ENCODE results near the gene APH1A. TPM values are rescaled to one million over a fixed set of nuclear protein-coding genes. Genes with fewer than 3 reads are reported as not detected.
"Not testable (repeated sequence)": the region's sequence is repeated elsewhere in the genome, so short reads cannot be mapped to it uniquely, and the experiment has no call there.

The APH1A gene
- total RNA-seq, 1 experiment from 2014 or later, result 193 TPM

DNA sequence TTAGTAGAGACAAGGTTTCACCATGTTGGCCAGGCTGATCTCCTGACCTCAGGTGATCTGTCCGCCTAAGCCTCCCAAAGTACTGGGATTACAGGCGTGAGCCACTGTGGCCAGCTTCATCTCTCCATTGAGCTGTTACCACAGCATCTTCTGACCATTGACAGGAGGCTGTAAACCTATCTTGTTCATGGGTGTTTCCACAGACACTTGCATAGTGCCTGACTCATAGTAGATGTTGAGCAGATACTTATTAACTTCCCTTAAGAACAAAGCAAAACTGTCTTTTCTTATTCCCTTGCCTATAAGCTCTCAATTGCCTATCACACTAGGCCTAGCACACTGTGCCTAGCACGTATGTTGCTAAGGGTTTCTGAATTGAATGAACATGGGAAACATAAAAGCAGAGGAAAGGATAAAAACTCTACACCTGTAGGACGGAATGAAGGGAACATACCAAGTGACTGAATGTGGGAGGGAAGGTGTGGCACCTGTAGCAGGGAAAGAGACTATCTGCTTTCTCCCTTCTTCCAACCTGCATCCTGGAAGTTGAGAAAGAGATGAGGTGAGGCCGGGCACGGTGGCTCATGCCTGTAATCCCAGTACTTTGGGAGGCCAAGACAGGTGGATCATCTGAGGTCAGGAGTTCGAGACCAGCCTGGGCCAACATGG lies 2.6 kb upstream of the APH1A start:
- DNase-seq (ENCODE audit: low spot score), result no peak
- in situ Hi-C loops (cut with HindIII; ENCODE audit: low sequenced_read_pairs), result no loop called here

DNA sequence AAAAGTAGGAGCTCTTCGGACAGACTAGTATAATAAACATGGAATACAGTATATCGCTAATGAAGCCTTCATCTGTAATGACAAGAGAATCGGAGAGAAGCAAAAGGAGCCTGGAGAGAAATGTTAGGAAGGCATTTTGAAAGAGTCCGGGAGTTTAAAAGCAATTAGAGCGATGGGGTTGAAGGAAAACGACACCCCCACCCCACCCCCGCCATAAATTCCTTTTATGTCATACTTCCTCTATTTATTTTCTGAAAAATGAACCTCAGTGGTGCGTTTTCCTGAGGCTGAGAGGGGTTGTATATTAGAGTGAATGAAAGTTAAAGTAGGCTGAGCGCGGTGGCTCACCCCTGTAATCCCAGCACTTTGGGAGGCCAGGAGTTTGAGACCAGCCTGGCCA lies 635 bp upstream of the APH1A start:
- in situ Hi-C loops (cut with HindIII; ENCODE audit: low sequenced_read_pairs), result no loop called here
- no peak for DNase-seq (ENCODE audit: low spot score)

DNA sequence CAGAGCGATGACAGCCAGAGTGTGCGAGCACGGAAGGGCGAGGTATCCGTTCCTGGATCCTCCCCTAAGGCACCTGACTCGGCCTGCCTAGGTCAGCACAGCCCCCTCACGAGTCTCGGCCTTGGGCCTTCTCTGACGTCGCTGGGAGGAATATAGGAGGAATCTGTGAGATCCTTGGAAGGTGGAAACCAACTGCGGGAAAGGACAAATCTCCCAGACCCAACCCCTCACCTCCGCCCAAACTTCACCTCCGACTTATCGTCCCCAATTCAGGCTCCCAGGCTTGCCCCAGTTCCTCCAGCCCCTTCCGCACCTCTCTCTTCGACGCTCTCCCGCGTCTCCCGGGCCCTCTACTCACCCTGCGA lies 494 bp downstream of the APH1A start:
- no peak for DNase-seq (ENCODE audit: low spot score)
- in situ Hi-C loops (cut with HindIII; ENCODE audit: low sequenced_read_pairs), result no loop called here

DNA sequence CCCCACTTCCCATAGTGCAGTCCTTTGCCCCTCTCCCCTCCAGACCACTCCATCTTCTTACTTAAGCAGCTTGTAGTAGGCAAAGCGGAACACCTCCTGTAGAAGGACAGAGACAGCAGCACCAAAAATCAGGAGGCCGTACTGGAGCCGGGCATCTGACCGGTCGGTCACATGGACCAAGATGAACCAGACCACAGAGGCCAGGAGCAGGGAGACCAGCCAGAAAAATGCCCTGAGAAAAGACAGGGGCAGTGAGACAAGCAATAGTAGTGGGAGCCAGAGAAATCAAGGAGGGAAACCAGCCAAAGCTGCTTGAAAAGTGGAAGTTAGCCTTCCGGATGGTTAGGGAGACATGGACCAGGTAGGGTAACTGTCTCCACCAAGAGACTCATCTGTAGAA lies 920 bp downstream of the APH1A start:
- DNase-seq (ENCODE audit: low spot score), result no peak
- in situ Hi-C loops (cut with HindIII; ENCODE audit: low sequenced_read_pairs), result no loop called here

DNA sequence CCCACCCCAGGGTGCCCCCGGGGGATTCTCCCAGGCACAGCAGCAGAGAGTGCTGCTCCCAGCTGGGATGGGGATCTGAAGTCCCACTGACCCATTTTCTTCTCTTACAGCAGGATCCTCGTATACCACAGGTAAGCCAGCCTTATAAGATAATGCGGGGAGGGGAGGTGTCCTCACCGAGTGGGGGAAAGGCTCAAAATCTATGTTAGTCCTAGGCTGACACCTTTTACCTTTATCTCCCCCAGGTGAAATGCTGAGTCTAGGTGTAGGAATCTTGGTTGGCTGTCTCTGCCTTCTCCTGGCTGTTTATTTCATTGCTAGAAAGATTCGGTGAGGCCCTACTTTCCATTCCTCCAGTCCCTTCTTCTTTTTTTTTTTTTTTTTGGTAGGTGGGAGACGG lies 5.3 kb downstream of the APH1A start:
- in situ Hi-C loops (cut with HindIII; ENCODE audit: low sequenced_read_pairs), result no loop called here
- DNase-seq (ENCODE audit: low spot score), result no peak

DNA sequence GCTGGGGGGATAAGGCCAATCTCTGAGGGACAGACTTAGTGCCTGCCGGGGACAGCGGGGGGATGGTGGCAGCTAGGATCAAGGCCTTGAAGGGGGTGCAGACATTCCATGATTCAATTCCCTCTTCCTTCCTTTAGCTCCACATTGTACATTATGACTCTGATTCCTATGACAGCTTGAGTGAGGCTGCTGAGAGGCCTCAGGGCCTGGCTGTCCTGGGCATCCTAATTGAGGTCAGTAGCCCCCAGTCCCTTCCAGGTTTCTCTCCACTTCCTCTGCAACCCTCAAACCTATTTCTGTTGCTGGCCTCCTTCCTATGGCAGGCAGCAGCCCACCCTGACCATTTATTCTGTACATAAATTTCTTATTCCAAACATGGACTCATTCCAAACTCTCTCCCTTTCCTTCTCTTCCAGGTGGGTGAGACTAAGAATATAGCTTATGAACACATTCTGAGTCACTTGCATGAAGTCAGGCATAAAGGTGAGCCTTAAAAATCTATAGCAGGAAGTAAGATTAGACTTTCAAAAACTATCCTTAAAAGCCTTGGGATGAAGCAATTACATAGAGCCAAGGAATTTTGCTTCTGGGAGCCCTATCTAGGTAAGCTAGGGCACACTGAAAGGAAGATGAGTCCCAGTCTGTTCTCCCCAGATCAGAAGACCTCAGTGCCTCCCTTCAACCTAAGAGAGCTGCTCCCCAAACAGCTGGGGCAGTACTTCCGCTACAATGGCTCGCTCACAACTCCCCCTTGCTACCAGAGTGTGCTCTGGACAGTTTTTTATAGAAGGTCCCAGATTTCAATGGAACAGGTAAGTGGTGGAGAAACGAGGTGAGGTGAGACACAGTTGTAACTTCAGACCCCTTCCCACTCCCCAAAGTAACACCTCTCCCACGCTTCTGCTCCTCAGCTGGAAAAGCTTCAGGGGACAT lies 6.2 kb downstream of the APH1A start:
- in situ Hi-C loops (cut with HindIII; ENCODE audit: low sequenced_read_pairs), result no loop called here
- DNase-seq (ENCODE audit: low spot score), result no peak

DNA sequence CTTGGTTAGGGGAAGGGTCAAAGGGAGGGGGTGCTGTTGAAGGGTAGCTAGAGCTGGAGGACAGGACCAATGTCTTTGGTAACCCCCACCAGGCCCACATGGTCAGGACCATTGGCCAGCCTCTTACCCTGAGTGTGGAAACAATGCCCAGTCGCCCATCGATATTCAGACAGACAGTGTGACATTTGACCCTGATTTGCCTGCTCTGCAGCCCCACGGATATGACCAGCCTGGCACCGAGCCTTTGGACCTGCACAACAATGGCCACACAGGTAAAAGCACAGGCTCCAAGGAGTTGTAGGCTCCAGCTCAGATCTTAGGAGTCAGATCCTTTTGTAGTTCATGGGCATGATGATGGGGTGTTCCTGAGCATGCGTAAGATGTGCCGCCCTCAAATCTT lies 7.4 kb downstream of the APH1A start:
- in situ Hi-C loops (cut with HindIII; ENCODE audit: low sequenced_read_pairs), result no loop called here
- no peak for DNase-seq (ENCODE audit: low spot score)

DNA sequence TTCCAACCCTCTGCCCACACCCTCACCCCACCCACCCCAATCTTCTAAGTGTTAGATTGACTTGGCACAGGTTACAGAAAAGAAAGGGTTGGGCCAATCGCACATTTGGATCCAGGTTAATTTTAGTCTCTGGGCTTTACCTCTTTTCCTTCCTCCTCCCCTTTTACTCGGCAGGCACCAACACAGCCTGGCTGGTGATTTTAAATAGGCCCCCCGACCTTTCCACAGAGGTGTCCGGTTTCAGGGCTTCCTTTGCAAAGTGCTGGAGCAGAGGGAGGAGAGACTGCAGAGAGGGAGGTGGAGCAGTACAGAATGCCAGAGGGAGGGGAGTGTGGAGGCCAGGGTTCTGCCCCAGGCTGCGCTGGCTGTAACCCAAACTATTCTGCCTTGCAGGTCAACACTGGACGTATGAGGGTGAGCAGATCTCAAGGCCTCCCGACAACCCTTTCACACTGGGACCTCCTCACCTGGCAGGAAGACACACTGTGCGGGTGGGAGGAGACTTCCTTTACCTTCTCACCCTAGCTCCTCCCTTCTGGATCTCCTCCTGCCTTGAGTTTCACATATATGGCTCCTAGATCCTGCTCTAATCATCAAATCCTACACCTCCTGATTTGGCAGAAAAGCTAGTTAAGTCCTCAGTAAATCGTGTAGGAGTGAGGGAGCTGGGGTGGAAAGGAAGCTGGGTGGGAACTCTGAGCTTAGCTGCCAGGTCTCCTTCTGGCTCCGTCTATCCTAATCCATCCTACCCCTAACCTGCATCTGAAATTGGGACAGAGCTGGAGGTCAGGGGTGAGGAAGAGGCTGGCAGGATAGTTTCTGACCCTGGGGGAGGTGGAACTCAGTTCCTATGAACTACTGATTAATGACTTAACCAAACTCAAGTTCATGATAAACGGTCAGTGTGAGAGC lies 8.8 kb downstream of the APH1A start:
- peak; percentile 45 for DNase-seq (ENCODE audit: low spot score)
- in situ Hi-C loops (cut with HindIII; ENCODE audit: low sequenced_read_pairs), result no loop called here

DNA sequence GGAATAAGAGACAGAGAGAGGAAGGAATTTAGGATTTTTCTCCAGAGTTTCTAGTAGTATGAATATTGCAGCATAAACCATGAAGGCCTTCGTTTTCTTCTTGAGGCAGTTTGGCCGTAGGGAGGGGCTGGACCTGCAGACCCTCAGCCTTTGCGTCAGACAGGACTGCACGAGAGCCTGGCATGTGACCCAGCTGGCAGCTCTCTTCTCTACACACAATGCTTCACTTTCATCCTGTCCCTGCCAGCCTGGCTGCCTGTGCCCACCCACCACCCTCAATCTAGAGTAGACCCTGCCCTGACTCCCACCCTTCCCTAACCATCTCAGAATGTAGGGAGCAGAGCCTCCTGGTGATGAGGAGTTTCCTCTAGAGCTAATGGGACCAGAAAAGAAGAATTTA lies 9.6 kb downstream of the APH1A start:
- DNase-seq (ENCODE audit: low spot score), result no peak
- in situ Hi-C loops (cut with HindIII; ENCODE audit: low sequenced_read_pairs), result no loop called here

DNA sequence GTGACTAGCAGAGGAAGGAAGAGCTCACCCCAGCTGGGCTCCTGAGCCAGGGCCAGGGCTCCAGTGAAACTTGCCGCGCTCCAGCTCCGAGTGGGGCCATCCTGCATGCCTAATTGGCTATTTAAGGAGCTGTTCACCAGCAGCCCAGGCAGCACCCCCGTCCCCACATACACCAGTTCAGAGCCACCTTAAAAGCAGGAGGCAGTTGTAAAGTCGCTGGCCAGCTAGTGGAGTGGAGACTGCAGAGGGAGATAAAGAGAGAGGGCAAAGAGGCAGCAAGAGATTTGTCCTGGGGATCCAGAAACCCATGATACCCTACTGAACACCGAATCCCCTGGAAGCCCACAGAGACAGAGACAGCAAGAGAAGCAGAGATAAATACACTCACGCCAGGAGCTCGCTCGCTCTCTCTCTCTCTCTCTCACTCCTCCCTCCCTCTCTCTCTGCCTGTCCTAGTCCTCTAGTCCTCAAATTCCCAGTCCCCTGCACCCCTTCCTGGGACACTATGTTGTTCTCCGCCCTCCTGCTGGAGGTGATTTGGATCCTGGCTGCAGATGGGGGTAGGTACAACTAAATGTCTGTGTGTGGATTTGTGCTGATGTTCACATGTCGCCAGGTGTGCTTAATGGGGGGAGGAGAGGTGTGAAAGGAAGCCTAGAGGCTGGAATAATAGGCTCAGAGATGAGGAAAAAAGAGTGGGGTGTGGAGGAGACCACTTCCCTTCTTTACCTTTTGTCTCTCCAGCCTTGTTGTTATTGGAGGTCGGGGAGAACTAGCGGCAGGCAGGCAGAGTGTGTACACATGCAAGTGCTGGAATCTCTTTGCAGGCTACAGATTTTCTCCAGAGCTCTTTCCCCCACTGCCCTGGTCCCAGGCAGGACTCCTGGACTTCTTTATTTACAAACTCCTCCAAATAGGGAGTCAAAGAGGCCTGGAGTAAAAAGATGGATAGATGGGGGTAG lies 10.9 kb downstream of the APH1A start, which contains the start of gene CA14:
CA14 (plus strand) TSS at position 151 of the 962 bp plus-strand sequence; CDS start at position 506, 355 bp downstream.
- in situ Hi-C loops (cut with HindIII; ENCODE audit: low sequenced_read_pairs), result no loop called here
- DNase-seq (ENCODE audit: low spot score), result peak; percentile 66

DNA sequence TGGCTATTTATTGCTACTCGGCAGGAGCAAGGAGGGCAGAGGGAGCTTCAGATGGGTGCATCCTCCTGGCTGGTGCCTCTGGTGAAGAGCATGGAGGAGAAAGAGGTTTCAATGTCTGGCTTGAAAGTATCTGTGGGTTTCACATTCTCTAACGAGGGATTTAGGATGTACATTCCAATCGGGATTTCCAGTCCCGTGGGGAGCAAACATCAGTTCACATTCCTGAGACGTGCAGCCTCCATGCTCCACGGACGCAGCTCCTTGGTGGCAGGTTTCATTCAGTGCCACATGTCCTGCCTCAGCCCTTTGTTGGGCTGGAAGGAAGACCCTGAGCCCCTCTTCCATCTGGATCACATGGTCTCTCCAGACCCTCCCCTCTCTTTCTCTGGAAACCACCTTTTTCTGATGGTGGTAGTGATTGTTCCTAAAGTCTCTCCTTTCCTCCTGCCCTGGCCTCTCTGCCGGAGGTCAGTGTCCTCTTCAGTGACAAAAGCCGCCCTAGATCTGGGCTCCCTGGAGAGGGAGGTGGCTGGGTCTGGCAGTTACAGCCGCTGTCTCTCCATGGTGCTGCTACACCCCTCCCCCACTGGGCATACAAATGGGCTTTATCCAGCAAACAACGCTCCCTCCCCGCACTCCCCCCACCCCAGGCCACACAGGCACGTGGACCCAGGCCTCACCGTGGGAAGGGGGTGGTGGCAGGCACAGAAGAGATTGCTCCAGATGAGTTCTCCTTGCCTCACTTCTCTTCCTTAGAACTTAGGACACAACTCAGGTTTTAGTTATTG lies 12.1 kb downstream of the APH1A start:
- in situ Hi-C loops (cut with HindIII; ENCODE audit: low sequenced_read_pairs), result no loop called here

DNA sequence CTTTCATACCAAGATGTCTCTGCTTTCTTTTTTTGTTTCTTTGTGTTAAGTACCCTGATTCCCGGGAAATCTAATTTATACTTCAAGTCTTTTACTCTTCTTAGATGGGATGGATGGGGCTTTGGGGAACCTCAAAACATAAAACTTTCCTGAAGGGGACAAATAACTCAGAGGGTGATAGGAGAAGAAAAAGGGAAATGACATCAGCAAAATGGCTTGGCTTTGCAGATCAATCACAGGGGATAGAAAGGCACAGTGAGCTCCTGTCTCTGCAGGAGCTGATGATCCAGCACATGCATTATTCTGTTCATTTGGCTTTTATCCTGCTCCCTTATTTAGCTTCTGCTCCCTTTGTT lies 12.6 kb downstream of the APH1A start:
- in situ Hi-C loops (cut with HindIII; ENCODE audit: low sequenced_read_pairs), result no loop called here
- no peak for DNase-seq (ENCODE audit: low spot score)

More for the DNA sequence above, 12.1 kb downstream of the APH1A start:
- DNase-seq (ENCODE audit: low spot score), result peak; percentile 60

DNA sequence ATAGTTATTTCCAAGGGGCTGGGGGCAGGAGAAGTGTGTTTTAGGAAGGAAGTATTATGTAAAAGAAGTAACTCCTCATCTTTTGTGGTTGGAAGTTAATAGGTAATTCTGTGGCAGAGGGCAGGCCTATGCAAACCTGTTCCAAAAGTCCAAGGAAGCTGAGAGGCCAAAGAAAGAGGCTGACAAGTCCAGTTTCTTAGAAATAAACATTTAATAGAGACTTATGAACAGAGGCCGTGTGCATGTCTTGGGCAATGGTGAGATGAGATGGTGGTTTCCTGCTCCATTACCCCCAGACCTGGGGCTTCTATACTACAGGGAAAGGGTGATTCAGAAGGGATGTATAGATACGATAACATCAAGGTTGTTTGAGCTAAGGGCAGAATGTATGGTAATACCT lies 18.9 kb downstream of the APH1A start:
- in situ Hi-C loops (cut with HindIII; ENCODE audit: low sequenced_read_pairs), result no loop called here
- no peak for DNase-seq (ENCODE audit: low spot score)

DNA sequence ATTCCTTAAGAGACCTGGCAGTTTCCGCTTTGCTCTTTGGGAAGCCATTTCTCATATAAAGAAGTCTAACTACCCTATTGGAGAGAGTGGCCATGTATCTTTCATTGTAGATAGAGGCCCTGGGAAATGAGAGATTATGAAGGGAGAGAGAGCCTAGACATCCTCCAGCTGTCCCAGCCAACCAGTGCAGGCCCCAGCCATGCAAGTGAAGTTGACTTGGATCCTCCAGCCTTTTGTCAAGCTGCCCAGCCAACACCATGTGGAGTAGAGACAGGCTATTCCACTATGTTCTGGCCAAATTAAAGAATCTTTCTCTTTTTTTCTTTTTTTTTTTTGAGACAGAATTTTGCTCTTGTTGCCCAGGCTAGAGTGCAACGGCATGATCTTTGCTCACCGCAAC lies 25.8 kb downstream of the APH1A start:
- in situ Hi-C loops (cut with HindIII; ENCODE audit: low sequenced_read_pairs), result no loop called here
- no peak for DNase-seq (ENCODE audit: low spot score)

DNA sequence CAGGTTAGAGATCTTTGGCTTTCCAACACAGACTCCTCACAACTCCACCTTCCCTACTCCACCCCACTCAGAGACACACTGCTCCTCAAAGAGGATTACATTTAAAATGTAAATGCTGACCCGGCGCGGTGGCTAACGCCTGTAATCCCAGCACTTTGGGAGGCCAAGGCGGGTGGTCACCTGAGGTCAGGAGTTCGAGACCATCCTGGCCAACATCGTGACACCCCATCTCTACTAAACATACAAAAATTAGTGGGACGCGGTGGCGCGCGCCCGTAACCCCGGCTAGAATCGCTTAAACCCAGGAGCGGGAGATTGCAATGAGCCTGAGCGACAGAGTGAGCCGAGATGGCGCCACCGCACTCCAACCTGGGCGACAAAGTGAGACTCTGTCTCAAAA lies 31.1 kb downstream of the APH1A start:
- DNase-seq (ENCODE audit: low spot score), result no peak
- in situ Hi-C loops (cut with HindIII; ENCODE audit: low sequenced_read_pairs), result no loop called here

DNA sequence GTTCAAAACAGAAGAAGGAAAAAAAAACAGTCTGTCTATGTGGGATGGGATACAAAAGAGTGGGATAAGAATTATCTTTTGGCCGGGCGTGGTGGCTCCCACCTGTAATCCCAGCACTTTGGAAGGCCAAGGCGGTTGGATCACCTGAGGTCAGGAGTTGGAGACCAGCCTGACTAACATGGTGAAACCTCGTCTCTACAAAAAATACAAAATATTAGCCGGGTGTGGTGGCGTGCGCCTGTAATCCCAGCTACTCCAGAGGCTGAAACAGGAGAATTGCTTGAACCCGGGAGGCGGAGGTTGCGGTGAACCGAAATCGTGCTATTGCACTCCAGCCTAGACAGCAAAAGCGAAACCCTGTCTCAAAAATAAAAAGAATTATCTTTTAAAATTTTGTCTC lies 31.6 kb downstream of the APH1A start:
- DNase-seq (ENCODE audit: low spot score); in situ Hi-C loops (cut with HindIII; ENCODE audit: low sequenced_read_pairs): not testable (repeated sequence)

DNA sequence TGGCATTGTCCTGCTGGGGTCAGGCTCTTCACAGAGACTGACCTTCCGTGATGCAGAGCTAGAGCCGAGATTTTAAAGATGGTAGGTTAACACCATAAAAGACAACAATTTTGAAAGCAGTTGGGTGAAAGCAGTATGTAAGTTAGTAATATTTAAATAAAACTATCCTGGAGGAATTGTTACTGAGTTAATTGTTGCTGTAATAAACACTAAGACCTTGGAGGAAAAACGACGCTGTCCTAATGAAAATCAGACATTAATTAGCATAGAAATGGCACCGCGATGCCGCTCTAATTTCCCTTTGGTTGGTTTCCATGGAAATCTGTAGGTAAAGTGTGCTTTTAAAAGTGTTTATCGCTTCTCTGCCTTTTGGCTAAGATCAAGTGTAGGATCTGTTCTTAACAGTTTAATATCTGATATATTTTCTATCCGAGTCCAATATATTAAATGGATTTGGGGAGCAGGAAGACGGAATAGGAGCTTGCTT lies 32.2 kb downstream of the APH1A start:
- no peak for DNase-seq (ENCODE audit: low spot score)
- in situ Hi-C loops (cut with HindIII; ENCODE audit: low sequenced_read_pairs), result no loop called here

All from G401 (cell line).